ENCODE data around the gene ZNF763.
"Not testable (repeated sequence)": the region's sequence is repeated elsewhere in the genome, so short reads cannot be mapped to it uniquely, and the experiment has no call there.

ZNF763 gene

DNA sequence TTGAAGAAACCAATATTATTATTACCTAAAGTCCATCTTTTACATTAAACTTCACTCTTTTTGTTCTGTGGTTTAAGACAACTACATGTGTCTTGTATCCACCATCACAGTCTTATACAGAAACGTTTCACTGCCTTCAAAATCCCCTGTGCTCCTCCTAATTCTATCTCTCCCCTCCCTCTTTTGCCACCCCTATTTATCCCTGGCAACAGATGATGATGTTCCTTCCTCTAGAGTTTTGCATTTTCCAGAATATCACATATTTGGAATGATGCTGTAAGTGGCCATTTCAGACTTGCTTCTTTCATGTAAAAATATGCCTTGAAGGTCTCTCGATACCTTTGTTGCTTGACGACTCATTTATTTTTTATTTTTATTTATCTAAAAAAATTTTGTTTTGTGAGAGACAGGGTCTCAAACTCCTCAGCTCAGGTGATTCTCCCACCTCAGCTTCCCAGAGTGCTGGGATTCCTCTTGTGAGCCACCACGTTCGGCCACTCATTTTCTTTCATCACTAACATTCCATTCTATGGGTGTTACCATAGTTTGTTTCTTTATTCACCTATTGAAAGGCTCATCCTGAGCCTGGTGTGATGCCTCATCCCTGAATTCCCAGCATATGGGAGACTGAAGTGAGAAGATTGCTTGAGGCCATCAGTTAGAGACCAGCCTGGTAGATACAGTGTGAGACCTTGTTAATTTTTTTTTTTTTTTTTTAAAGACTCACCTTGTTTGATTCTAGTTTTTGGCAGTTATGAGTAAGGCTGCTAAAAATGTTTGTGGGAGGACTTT, 8.4 kb downstream of the ZNF763 start:
- no peak for DNase-seq (ENCODE audit: low spot score)

- DNase-seq (ENCODE audit: low spot score) = no peak
Measured at GRCh38 chr19:11978492-11979100, 13.8 kb downstream of the ZNF763 start.

GRCh38 chr19:11979527-11979926, 14.7 kb downstream of the ZNF763 start:
- DNase-seq (ENCODE audit: low spot score) = no peak

DNA sequence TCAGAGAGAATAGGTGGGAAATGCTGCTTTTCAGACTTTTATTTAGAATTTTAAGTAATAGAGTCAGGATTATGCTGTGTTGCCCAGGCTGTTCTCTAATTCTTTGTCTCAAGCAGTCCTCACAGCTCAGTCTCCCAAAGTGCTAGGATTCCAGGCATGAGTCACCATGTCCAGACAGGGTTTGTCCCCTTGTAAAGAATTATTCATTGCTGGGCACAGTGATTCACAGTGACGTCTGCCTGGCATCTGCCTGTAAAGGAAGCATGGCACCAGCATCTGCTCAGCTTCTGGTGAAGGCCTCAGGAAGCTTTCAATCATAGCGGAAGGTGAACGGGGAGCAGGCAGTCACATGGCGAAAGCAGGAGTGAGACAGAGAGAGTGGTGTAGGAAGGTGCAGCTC, 17.7 kb downstream of the ZNF763 start:
- no peak for DNase-seq (ENCODE audit: low spot score)

DNA sequence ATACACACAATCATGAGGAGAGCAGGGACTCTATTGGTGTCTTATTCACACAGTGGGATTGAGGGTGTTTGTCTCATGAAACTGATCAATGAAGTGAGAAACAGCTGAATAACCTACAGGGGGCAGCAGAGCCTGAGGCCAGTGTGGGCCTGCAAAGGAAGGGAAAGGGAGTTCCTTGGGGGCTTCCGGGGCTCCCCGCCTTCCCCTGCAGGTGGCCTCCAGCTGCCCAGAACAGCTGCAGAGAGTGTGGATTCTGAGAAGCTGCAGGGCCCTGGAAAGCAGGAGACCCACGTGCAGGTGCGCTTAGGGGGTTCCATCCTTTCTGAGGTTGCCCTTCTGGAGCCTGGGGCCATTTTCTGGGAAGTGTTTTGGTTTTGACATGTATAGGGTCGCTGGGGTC, 20.1 kb downstream of the ZNF763 start:
- no peak for DNase-seq (ENCODE audit: low spot score)

- no peak for DNase-seq (ENCODE audit: low spot score)
Measured at GRCh38 chr19:11986754-11987153, 21.9 kb downstream of the ZNF763 start.

DNA sequence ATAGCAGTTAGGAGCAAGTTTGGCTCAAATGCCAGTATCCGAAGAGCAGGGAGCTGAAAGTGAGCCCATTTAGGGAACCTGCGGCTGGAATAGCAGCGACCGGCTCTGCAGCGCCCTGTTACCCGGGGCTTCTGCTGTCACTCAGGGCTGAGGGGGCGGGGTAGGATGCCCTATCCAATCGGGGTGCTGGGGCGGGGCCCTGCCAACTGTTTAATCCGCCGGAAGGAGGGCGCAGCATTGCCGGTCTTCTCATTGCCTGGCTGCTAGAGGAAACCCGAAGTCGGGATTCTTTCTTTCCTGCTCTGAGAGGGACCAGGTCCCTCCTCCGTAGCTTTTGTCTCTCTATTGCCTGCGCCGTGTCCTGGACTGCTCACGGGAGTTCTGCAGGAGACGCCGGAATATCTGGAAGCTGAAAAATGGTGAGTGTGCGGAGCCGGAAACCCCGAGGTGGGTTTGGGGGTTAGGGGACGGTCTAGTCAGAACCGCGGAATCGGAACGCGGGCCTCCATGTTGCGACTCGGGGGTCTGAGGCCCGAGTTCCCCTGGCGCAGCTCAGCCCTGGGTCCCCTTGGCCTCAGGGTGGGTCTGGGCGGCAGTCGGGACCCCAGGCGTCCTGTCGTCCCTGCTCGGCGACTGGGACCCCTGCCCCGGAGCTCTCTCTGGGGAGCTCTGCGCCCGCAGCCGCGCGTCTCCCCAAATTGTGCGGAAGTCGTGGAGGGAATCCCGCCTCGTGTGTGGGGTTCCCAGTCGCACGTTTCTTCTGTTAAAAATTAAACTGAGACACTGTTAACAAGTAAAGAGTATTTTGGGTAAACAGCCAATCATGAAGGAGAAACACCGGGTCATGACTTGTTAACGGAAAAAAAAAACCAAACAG, 22.8 kb downstream of the ZNF763 start:
- peak; percentile 93 for DNase-seq (ENCODE audit: low spot score)

GRCh38 chr19:11989112-11989456, 24.2 kb downstream of the ZNF763 start:
- DNase-seq (ENCODE audit: low spot score) = no peak

- DNase-seq (ENCODE audit: low spot score) = not testable (repeated sequence)
Measured at GRCh38 chr19:11991921-11992320, 27.1 kb downstream of the ZNF763 start.

DNA sequence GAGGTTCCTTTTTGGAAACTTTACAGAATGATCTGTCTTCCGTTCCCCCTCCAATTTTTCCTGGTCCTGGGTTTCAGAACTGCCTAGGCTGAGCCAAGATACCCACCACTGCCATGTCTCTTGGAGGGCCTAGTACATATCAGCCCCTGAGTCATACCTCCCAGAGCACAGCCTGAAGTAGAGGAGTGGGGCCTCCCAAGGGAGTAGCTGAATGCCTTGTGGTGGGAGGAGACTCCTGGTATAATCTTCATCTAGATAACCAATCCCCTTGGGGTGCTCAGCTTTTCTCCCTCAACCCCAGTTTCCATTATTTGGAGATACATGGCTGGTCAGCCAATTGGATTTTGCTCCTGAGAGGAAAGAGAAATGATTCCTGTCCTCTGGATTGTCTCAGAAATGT, 30.3 kb downstream of the ZNF763 start:
- peak; percentile 11 for DNase-seq (ENCODE audit: low spot score)

DNA sequence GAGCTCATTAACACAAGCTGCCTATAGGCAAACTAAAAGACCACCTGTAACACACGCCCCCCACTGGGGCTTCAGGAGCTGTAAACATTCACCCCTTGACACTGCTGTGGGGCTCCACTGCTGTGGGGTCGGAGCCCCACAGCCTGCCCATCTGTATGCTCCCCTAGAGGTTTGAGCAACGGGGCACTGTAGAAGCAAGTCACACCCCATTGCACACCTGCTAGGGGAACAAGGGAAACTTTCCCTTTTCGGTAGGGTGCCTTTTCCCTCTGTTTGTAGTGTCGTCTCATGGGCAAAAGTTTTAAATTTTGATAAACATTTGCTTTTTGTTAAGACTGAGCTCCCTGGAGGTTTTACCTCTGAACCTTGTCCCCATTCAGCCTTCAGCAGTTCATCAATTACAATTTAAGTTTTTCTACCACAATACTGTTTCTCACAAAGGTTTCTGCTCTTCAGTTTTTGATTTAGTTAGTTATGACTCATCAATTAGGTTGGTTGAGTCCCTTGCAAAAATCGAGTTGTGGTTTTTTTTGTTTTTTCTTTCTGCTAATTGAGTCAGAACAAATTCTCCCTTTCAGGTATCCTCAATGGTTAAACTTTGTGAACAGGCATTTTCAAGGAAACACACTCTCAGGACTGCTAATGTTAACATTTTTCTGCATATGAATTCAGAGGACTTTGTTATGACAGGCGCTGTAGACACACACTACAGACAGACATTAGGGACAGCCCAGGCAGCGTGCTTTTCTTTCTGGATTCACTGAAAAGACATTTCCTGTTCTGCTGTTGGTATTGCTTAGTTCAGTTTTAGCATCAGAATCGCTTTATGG, 35.5 kb downstream of the ZNF763 start:
- no peak for DNase-seq (ENCODE audit: low spot score)

GRCh38 chr19:12015015-12015752, 50.3 kb downstream of the ZNF763 start:
- no peak for DNase-seq (ENCODE audit: low spot score)

- no peak for DNase-seq (ENCODE audit: low spot score)
Measured at GRCh38 chr19:12015753-12016116, 50.9 kb downstream of the ZNF763 start.
